GM10266 (cell line): ENCODE results near the gene KRT77.

ENCODE experiments used
- DNase-seq: peaks from one replicate; pipeline ENCODE4 v3.0.0; 2012; ENCODE audit errors: extremely low spot score
- CTCF ChIP-seq: IDR thresholded peaks from 2 replicates; pipeline ENCODE4 v1.5.1; 2012; ENCODE audit warnings: mild to moderate bottlenecking, low read depth; ENCODE audit not compliant: control insufficient read depth, insufficient read depth; ENCODE audit errors: missing control alignments

The KRT77 gene

GRCh38 chr12:52701281-52701680 lies 2.0 kb downstream of the KRT77 start:
- no peak for TF ChIP-seq CTCF
- no peak for DNase-seq

- no peak for DNase-seq
- TF ChIP-seq CTCF = no peak
Measured at GRCh38 chr12:52699960-52700359, 3.4 kb downstream of the KRT77 start.

- TF ChIP-seq CTCF = no peak
- DNase-seq = no peak
Measured at GRCh38 chr12:52699373-52699772, 4.0 kb downstream of the KRT77 start.

- no peak for DNase-seq
- TF ChIP-seq CTCF = no peak
Measured at GRCh38 chr12:52698651-52699340, 4.5 kb downstream of the KRT77 start.

GRCh38 chr12:52697058-52697582 lies 6.2 kb downstream of the KRT77 start:
- DNase-seq = no peak
- TF ChIP-seq CTCF = no peak

GRCh38 chr12:52696588-52696987 lies 6.7 kb downstream of the KRT77 start:
- no peak for DNase-seq
- no peak for TF ChIP-seq CTCF

GRCh38 chr12:52695039-52695438 lies 8.3 kb downstream of the KRT77 start:
- no peak for DNase-seq
- TF ChIP-seq CTCF = no peak
